ENCODE data around the gene IQCC. TPM values are rescaled to one million over a fixed set of nuclear protein-coding genes. Genes with fewer than 3 reads are reported as not detected.

IQCC gene
- total RNA-seq, 1 donor from 2014 or later, result 2.5 TPM

- intact Hi-C loops (cut with micrococcal nuclease), result loop anchor here (1.0 to 2.0 kb wide), 10 partner anchors 17 to 172 kb away; partner anchors contain the start of genes BSDC1, CCDC28B, IQCC and KPNA6
Measured at GRCh38 chr1:32221980-32222755, 16.7 kb downstream of the IQCC start, which contains the start of the genes EIF3I and TMEM234. Gene EIF3I (plus strand): TSS chr1:32222407. CDS start chr1:32222442, 35 bp downstream. Gene TMEM234 (minus strand): TSS chr1:32222353. CDS start chr1:32222322, 31 bp downstream.

GRCh38 chr1:32223683-32224082 is 18.2 kb downstream of the IQCC start:
- intact Hi-C loops (cut with micrococcal nuclease), result loop anchor here (2.0 kb wide), 1 partner anchor 17 kb away; no protein-coding TSS in a partner anchor

GRCh38 chr1:32224285-32224684 is 18.8 kb downstream of the IQCC start:
- intact Hi-C loops (cut with micrococcal nuclease), result no loop called here

GRCh38 chr1:32228771-32229170 is 23.3 kb downstream of the IQCC start:
- intact Hi-C loops (cut with micrococcal nuclease), result no loop called here

- intact Hi-C loops (cut with micrococcal nuclease), result no loop called here
Measured at GRCh38 chr1:32231843-32232432, 26.5 kb downstream of the IQCC start.

- intact Hi-C loops (cut with micrococcal nuclease), result no loop called here
Measured at GRCh38 chr1:32232558-32233304, 27.3 kb downstream of the IQCC start.

GRCh38 chr1:32234792-32235191 is 29.3 kb downstream of the IQCC start:
- intact Hi-C loops (cut with micrococcal nuclease), result no loop called here

- intact Hi-C loops (cut with micrococcal nuclease), result no loop called here
Measured at GRCh38 chr1:32239337-32239736, 33.9 kb downstream of the IQCC start.

- intact Hi-C loops (cut with micrococcal nuclease), result loop anchor here (2.0 kb wide), 1 partner anchor 17 kb away; the partner anchor contains the start of genes EIF3I and TMEM234
Measured at GRCh38 chr1:32239790-32240139, 34.3 kb downstream of the IQCC start.

GRCh38 chr1:32240140-32240951 is 34.9 kb downstream of the IQCC start:
- intact Hi-C loops (cut with micrococcal nuclease), result loop anchor here (2.0 kb wide), 1 partner anchor 18 kb away; the partner anchor contains the start of genes EIF3I and TMEM234

- intact Hi-C loops (cut with micrococcal nuclease), result loop anchor here (1.0 to 2.0 kb wide), 2 partner anchors 9 to 18 kb away; partner anchors contain the start of genes EIF3I and TMEM234
Measured at GRCh38 chr1:32241001-32241763, 35.7 kb downstream of the IQCC start.

GRCh38 chr1:32242341-32242851 is 36.9 kb downstream of the IQCC start:
- intact Hi-C loops (cut with micrococcal nuclease), result no loop called here

GRCh38 chr1:32246888-32247273 is 41.4 kb downstream of the IQCC start, which contains the start of gene FAM167B:
Gene FAM167B (plus strand): TSS chr1:32247222. CDS start chr1:32247422, 200 bp downstream.
- intact Hi-C loops (cut with micrococcal nuclease), result no loop called here

- intact Hi-C loops (cut with micrococcal nuclease), result no loop called here
Measured at GRCh38 chr1:32247452-32247851, 42.0 kb downstream of the IQCC start.

GRCh38 chr1:32247983-32248889 is 42.8 kb downstream of the IQCC start:
- intact Hi-C loops (cut with micrococcal nuclease), result no loop called here

- intact Hi-C loops (cut with micrococcal nuclease), result loop anchor here (1.0 to 10.0 kb wide), 8 partner anchors 9 to 308 kb away; partner anchors contain the start of genes CCDC28B, EIF3I, KHDRBS1 and TMEM234
Measured at GRCh38 chr1:32249831-32250525, 44.5 kb downstream of the IQCC start.

GRCh38 chr1:32250893-32251716 is 45.6 kb downstream of the IQCC start, which contains the start of gene LCK:
Gene LCK (plus strand): TSS chr1:32251265. CDS start chr1:32274330, 23,065 bp downstream.
- intact Hi-C loops (cut with micrococcal nuclease), result loop anchor here (1.0 to 10.0 kb wide), 8 partner anchors 10 to 309 kb away; partner anchors contain the start of genes CCDC28B, EIF3I, KHDRBS1 and TMEM234
